DND-41 (cell line): ENCODE data around the gene PCBP1.

Source experiments
- ATAC-seq: fragments of 200-7000 bp; cut with Tn5 transposase; 3 replicates; pipeline ENCODE4 v1.9.1; 2021; ENCODE audit warnings: low read depth; ENCODE audit not compliant: insufficient read depth
- DNase-seq: peaks from one replicate; pipeline ENCODE4 v3.0.0-alpha.2; 2020
- H2AFZ ChIP-seq: 2 replicates; pipeline ENCODE4 v1.6.0; 2012; ENCODE audit warnings: low read depth, low read length
- H3K27ac ChIP-seq: 2 replicates; pipeline ENCODE4 v1.5.1; 2012; ENCODE audit warnings: low read length, inconsistent platforms
- H3K27me3 ChIP-seq: fragments of 200-600 bp; sonication (generic); 2 replicates; pipeline ENCODE4 v1.6.0; 2012; ENCODE audit warnings: low read length, mild to moderate bottlenecking, inconsistent platforms; ENCODE audit not compliant: insufficient read depth, poor library complexity
- H3K36me3 ChIP-seq: 2 replicates; pipeline ENCODE4 v1.5.1; 2012; ENCODE audit warnings: low read length, inconsistent platforms; ENCODE audit not compliant: insufficient read depth
- H3K4me1 ChIP-seq: 2 replicates; pipeline ENCODE4 v1.5.1; 2012; ENCODE audit warnings: mild to moderate bottlenecking, low read length; ENCODE audit not compliant: insufficient read depth
- H3K4me2 ChIP-seq: 2 replicates; pipeline ENCODE4 v1.6.0; 2012; ENCODE audit warnings: mild to moderate bottlenecking, moderate library complexity, low read length, inconsistent platforms; ENCODE audit not compliant: insufficient read depth
- H3K4me3 ChIP-seq, 2 experiments: fragments of 200-600 bp in 1 of 2; shearing (Covaris generic) in 1 of 2; 2 replicates each; pipeline ENCODE4 v1.5.1; 2012 to 2016; ENCODE audit warnings: inconsistent platforms in 2 of 2, low read length in 2 of 2, mild to moderate bottlenecking in 2 of 2, low read depth in 1 of 2, moderate library complexity in 1 of 2
- H3K79me2 ChIP-seq: 2 replicates; pipeline ENCODE4 v1.6.0; 2012; ENCODE audit warnings: low read length, inconsistent platforms; ENCODE audit not compliant: insufficient read depth
- H3K9ac ChIP-seq: 2 replicates; pipeline ENCODE4 v1.6.0; 2012; ENCODE audit warnings: low read depth, mild to moderate bottlenecking, inconsistent platforms, low read length, moderate library complexity
- H3K9me3 ChIP-seq: 2 replicates; pipeline ENCODE4 v1.5.1; 2012; ENCODE audit warnings: low read length, moderate library complexity, mild to moderate bottlenecking, inconsistent platforms; ENCODE audit not compliant: insufficient read depth, severe bottlenecking
- H4K20me1 ChIP-seq: 2 replicates; pipeline ENCODE4 v1.6.0; 2012; ENCODE audit warnings: low read length; ENCODE audit not compliant: insufficient read depth
- CTCF ChIP-seq: IDR thresholded peaks from 2 replicates; pipeline ENCODE4 v1.5.1; 2012; ENCODE audit warnings: borderline replicate concordance, low read length, moderate library complexity, mild to moderate bottlenecking; ENCODE audit not compliant: poor library complexity, severe bottlenecking; ENCODE audit errors: extremely low read depth
- EZH2 ChIP-seq: IDR thresholded peaks from 3 replicates; pipeline ENCODE4 v1.6.1; 2012; ENCODE audit warnings: borderline replicate concordance, low read depth, mild to moderate bottlenecking, moderate library complexity, low read length, inconsistent platforms; ENCODE audit not compliant: severe bottlenecking

Gene PCBP1

GRCh38 chr2:70094171-70094977, 7.1 kb downstream of the PCBP1 start:
- no peak for TF ChIP-seq EZH2
- no peak for TF ChIP-seq CTCF
- H3K9ac ChIP-seq: peak overlapping the region; percentile 53
- H3K4me1 ChIP-seq: peaks cover 41% of the 10 kb centered on the region
- H3K27ac ChIP-seq: peak overlapping the region; percentile 80
- peaks cover 32% of the 10 kb centered on the region for H3K79me2 ChIP-seq
- peak overlapping the region; percentile 62 for H3K4me2 ChIP-seq
- ATAC-seq (0 out of 3 replicates have a peak, but pooled peaks have one; percentile 1), DNase-seq (no peak)
- H3K4me3 ChIP-seq: peak overlapping the region in 1 of 2 experiments; percentile 41; a peak in 2 of 4 replicates
- peaks cover 5% of the 10 kb centered on the region; the same call in 1 of the 2 replicates for H3K36me3 ChIP-seq
- H3K27me3 ChIP-seq: no peaks in the 10 kb centered on the region
- H4K20me1 ChIP-seq: no peaks in the 10 kb centered on the region; the same call in 1 of the 2 replicates
- no peaks in the 10 kb centered on the region for H3K9me3 ChIP-seq
- peak overlapping the region; percentile 70; the same call in 1 of the 2 replicates for H2AFZ ChIP-seq

GRCh38 chr2:70094978-70095719, 7.9 kb downstream of the PCBP1 start:
- peak overlapping the region; percentile 80 for H3K27ac ChIP-seq
- peak overlapping the region; percentile 70 for H2AFZ ChIP-seq
- H3K79me2 ChIP-seq: peaks cover 24% of the 10 kb centered on the region
- peak overlapping the region in 1 of 2 experiments; percentile 41; a peak in 3 of 4 replicates for H3K4me3 ChIP-seq
- peak overlapping the region; percentile 53 for H3K9ac ChIP-seq
- H3K27me3 ChIP-seq: no peaks in the 10 kb centered on the region
- DNase-seq: peak; percentile 69
- no peaks in the 10 kb centered on the region for H3K36me3 ChIP-seq
- H3K9me3 ChIP-seq: no peaks in the 10 kb centered on the region
- H4K20me1 ChIP-seq: no peaks in the 10 kb centered on the region
- peak overlapping the region; percentile 62 for H3K4me2 ChIP-seq
- H3K4me1 ChIP-seq: peaks cover 33% of the 10 kb centered on the region
- TF ChIP-seq CTCF: peak; percentile 8
- TF ChIP-seq EZH2: no peak
- ATAC-seq: peak; percentile 90

DNA sequence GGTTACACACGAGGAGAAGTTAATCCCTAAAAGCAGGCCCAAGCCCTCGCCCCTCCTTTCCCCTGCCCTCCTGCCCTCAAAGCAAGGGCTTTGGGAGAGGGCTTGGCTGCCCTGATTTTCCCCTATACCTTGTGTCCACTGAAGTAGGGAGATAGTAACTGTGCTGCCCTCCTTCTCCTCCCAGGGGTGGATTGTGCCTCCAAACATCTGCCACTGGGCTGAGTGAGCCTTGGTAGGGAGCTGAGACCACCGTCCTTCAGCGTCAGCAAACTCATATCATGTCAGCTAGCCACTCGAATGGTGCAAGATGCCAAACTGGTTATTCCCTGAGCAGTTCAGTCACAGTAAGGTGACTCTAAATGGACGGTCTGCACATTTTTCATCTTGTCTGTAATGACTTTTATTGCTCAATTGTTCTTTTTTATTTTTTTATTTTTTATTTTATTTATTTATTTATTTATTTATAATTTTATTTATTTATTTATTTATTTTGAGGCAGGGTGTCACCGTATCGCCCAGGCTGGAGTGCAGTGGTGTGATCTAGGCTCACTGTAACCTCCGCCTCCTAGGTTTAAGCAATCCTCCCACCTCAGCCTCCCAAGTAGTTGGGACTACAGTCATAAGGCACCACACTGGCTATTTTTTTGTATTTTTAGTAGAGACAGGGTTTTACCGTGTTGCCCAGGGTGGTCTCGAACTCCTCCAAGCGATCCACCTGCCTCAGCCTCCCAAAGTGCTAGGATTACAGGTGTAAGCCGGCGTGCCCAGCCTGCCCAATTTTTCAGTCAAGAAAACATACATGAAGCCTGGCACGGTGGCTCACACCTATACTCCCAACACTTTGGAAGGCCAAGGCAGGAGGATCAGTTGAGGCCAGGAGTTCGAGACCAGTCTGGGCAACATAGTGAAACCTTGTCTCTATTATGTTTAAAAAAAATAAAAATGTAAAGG, 8.7 kb downstream of the PCBP1 start:
- no peak; the same call in 1 of the 3 replicates for ATAC-seq
- peak overlapping the region; percentile 53 for H3K9ac ChIP-seq
- H4K20me1 ChIP-seq: no peaks in the 10 kb centered on the region
- no peaks in the 10 kb centered on the region for H3K36me3 ChIP-seq
- peak overlapping the region; percentile 80 for H3K27ac ChIP-seq
- no peak for DNase-seq
- H3K4me1 ChIP-seq: peaks cover 28% of the 10 kb centered on the region
- H3K9me3 ChIP-seq: no peaks in the 10 kb centered on the region
- H3K4me2 ChIP-seq: peak overlapping the region; percentile 62
- no peaks in the 10 kb centered on the region for H3K27me3 ChIP-seq
- H3K4me3 ChIP-seq: peak overlapping the region in 1 of 2 experiments; percentile 41; a peak in 3 of 4 replicates
- TF ChIP-seq CTCF (no peak), EZH2 (no peak)
- H3K79me2 ChIP-seq: peaks cover 19% of the 10 kb centered on the region
- peak overlapping the region; percentile 70 for H2AFZ ChIP-seq
